Vein endothelial cell (primary cell): ENCODE results near the gene ZNF571. TPM values are rescaled to one million over a fixed set of nuclear protein-coding genes. Genes with fewer than 3 reads are reported as not detected.

Experiments
- total RNA-seq: library from RNA; depleted of rRNA; stranded (reverse); fragments of >200 nt; gene quantifications from 2 replicates; pipeline ENCODE4 v1.2.3, GENCODE V29; 2012

ZNF571 gene
- 1.7 and 2.0 TPM in 2 replicates for total RNA-seq

GRCh38 chr19:37594304-37594981, at the start of gene ZNF571, which contains the start of gene ZNF540:
Gene ZNF571, minus strand, starts transcription at chr19:37594792. Its CDS starts 8,116 bp downstream, at chr19:37586676.
Gene ZNF540, plus strand, starts transcription at chr19:37594876. Its CDS starts 3,572 bp downstream, at chr19:37598448.

Other genes with a start within 250 kb of the ZNF571 start
- gene ZNF527, start 223.7 kb downstream of the ZNF571 start, total RNA-seq: 3.5 and 5.6 TPM in 2 replicates
- 4.6 and 5.8 TPM in 2 replicates for gene ZNF569, start 127.3 kb downstream of the ZNF571 start, total RNA-seq
- gene ZNF570, start 125.4 kb downstream of the ZNF571 start, total RNA-seq: 6.2 and 7.5 TPM in 2 replicates
- gene ZNF793, start 87.9 kb downstream of the ZNF571 start, total RNA-seq: 0.86 and 0.98 TPM in 2 replicates
- 0.19 and 0.33 TPM in 2 replicates for gene ZNF540, start 84 bp upstream of the ZNF571 start, total RNA-seq
- 11.4 and 15.4 TPM in 2 replicates for gene ZFP30, start 60.7 kb upstream of the ZNF571 start, total RNA-seq
- gene ZNF607, start 125.0 kb upstream of the ZNF571 start, total RNA-seq: 2.5 and 2.9 TPM in 2 replicates
- gene ZNF573, start 184.8 kb upstream of the ZNF571 start, total RNA-seq: 4.9 and 6.3 TPM in 2 replicates